ENCODE data around the gene SEPHS2.

DNA sequence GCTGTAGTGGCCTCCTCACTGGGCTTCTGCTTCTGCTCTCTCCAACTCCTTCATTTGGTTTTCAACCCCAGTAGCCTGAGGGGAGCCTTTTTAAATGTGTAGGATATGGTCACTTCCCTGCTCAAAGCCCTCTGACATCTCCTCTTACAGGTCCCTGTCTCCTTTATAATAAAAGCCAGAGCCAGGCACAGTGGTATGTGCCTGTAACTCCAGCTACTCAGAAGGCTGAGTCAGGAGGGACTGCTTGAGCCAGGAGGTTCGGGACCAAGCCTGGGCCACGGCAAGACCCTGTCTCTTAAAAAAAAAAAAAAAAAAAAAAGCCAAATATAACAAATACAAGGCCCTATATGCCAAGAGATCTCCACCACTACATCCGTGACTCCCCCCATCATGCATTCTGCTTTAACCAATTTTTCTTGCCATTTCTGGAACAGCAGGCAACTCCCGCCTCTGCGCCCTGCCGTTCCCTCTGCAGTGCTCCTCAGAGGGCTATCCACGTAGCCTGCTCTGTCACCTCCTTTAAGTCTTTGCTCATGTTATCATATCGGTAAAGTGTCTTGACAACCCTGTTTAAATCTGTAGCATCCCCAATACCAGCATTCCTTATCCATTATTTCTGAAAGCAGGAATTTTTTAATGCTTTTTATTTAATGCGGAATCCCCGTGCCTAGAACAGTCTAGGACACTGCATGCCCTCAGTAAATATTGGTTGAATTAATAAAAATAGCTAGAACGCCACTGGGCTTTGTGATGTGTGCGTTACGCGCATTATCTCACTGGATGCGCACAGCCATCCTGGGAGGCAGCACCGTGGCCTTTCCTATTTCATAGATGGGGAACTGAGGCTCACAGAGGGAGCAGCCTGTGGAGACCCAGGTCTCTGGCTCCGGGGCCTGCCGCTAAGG is 28.8 kb downstream of the SEPHS2 start:
- TF ChIP-seq, protein P1, sequence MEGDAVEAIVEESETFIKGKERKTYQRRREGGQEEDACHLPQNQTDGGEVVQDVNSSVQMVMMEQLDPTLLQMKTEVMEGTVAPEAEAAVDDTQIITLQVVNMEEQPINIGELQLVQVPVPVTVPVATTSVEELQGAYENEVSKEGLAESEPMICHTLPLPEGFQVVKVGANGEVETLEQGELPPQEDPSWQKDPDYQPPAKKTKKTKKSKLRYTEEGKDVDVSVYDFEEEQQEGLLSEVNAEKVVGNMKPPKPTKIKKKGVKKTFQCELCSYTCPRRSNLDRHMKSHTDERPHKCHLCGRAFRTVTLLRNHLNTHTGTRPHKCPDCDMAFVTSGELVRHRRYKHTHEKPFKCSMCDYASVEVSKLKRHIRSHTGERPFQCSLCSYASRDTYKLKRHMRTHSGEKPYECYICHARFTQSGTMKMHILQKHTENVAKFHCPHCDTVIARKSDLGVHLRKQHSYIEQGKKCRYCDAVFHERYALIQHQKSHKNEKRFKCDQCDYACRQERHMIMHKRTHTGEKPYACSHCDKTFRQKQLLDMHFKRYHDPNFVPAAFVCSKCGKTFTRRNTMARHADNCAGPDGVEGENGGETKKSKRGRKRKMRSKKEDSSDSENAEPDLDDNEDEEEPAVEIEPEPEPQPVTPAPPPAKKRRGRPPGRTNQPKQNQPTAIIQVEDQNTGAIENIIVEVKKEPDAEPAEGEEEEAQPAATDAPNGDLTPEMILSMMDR (conservative IDR thresholded peaks at IDR 0.05), result no peak
- TF ChIP-seq ZFX (IDR thresholded peaks at IDR 0.05), result no peak

Measured in C4-2B (cell line).